Mononuclear cell (primary cell): ENCODE results near the gene ATAD1. TPM values are rescaled to one million over a fixed set of nuclear protein-coding genes. Genes with fewer than 3 reads are reported as not detected.
"Not testable (repeated sequence)": the region's sequence is repeated elsewhere in the genome, so short reads cannot be mapped to it uniquely, and the experiment has no call there.

Experiments used
- H3K27me3 ChIP-seq: 2 replicates; pipeline ENCODE4 v1.6.0; 2011; ENCODE audit warnings: low read length, control low read depth; ENCODE audit not compliant: insufficient read depth
- H3K4me1 ChIP-seq: 2 replicates; pipeline ENCODE4 v1.5.1; 2011; ENCODE audit warnings: mild to moderate bottlenecking, low read length, control low read depth; ENCODE audit not compliant: insufficient read depth
- H3K4me3 ChIP-seq: 2 replicates; pipeline ENCODE4 v1.5.1; 2011; ENCODE audit warnings: mild to moderate bottlenecking, low read length, moderate library complexity
- H3K9me3 ChIP-seq: 2 replicates; pipeline ENCODE4 v1.5.1; 2011; ENCODE audit warnings: low read depth, mild to moderate bottlenecking, control low read depth, low read length
- total RNA-seq: library from RNA; depleted of rRNA; stranded (reverse); fragments of >200 nt; gene quantifications from one replicate; pipeline ENCODE4 v1.2.3, GENCODE V29; 2012

Gene ATAD1
- total RNA-seq, 1 donor = 63.8 TPM

- H3K27me3 ChIP-seq, H3K9me3 ChIP-seq, H3K4me1 ChIP-seq, H3K4me3 ChIP-seq: not testable (repeated sequence)
These were observed 37.2 kb upstream of the ATAD1 start for GRCh38 chr10:87855247-87855646.

GRCh38 chr10:87852089-87852488, 34.1 kb upstream of the ATAD1 start:
- Histone ChIP-seq H3K4me3 (no peak overlapping the region), H3K9me3 (no peaks in the 10 kb centered on the region), H3K27me3 (no peaks in the 10 kb centered on the region), H3K4me1 (peaks cover 4% of the 10 kb centered on the region)

GRCh38 chr10:87850742-87851205, 32.7 kb upstream of the ATAD1 start:
- Histone ChIP-seq H3K27me3 (no peaks in the 10 kb centered on the region), H3K4me3 (no peak overlapping the region), H3K9me3 (no peaks in the 10 kb centered on the region), H3K4me1 (peaks cover 4% of the 10 kb centered on the region)

- no peaks in the 10 kb centered on the region for H3K9me3 ChIP-seq
- no peak overlapping the region for H3K4me3 ChIP-seq
- H3K27me3 ChIP-seq = no peaks in the 10 kb centered on the region
- peaks cover 4% of the 10 kb centered on the region for H3K4me1 ChIP-seq
These were observed 31.0 kb upstream of the ATAD1 start for GRCh38 chr10:87849001-87849400.

- no peaks in the 10 kb centered on the region for H3K9me3 ChIP-seq
- H3K27me3 ChIP-seq = no peaks in the 10 kb centered on the region
- peaks cover 4% of the 10 kb centered on the region for H3K4me1 ChIP-seq
- H3K4me3 ChIP-seq = no peak overlapping the region
These were observed 29.5 kb upstream of the ATAD1 start for GRCh38 chr10:87847550-87847949.

GRCh38 chr10:87846711-87847110, 28.7 kb upstream of the ATAD1 start:
- not testable (repeated sequence) for H3K4me1 ChIP-seq, H3K4me3 ChIP-seq, H3K27me3 ChIP-seq, H3K9me3 ChIP-seq

GRCh38 chr10:87846023-87846422, 28.0 kb upstream of the ATAD1 start:
- Histone ChIP-seq H3K4me3 (no peak overlapping the region), H3K9me3 (no peaks in the 10 kb centered on the region)

GRCh38 chr10:87845624-87845998, 27.6 kb upstream of the ATAD1 start:
- Histone ChIP-seq H3K4me1 (peaks cover under 1% of the 10 kb centered on the region), H3K4me3 (no peak overlapping the region), H3K9me3 (no peaks in the 10 kb centered on the region), H3K27me3 (no peaks in the 10 kb centered on the region)

More at GRCh38 chr10:87846023-87846422, 28.0 kb upstream of the ATAD1 start:
- peaks cover 4% of the 10 kb centered on the region for H3K4me1 ChIP-seq
- H3K27me3 ChIP-seq = no peaks in the 10 kb centered on the region

- no peak overlapping the region for H3K4me3 ChIP-seq
- H3K4me1 ChIP-seq = no peaks in the 10 kb centered on the region
- no peaks in the 10 kb centered on the region for H3K27me3 ChIP-seq
- no peaks in the 10 kb centered on the region for H3K9me3 ChIP-seq
These were observed 27.0 kb upstream of the ATAD1 start for GRCh38 chr10:87844837-87845623.

- no peaks in the 10 kb centered on the region for H3K9me3 ChIP-seq
These were observed 25.7 kb upstream of the ATAD1 start for GRCh38 chr10:87843714-87844113.

GRCh38 chr10:87842776-87843497, 24.9 kb upstream of the ATAD1 start:
- Histone ChIP-seq H3K27me3 (no peaks in the 10 kb centered on the region), H3K9me3 (no peaks in the 10 kb centered on the region), H3K4me1 (no peaks in the 10 kb centered on the region), H3K4me3 (no peak overlapping the region)

More at GRCh38 chr10:87843714-87844113, 25.7 kb upstream of the ATAD1 start:
- Histone ChIP-seq H3K27me3 (no peaks in the 10 kb centered on the region), H3K4me1 (no peaks in the 10 kb centered on the region), H3K4me3 (no peak overlapping the region)

- Histone ChIP-seq H3K27me3 (no peaks in the 10 kb centered on the region), H3K9me3 (no peaks in the 10 kb centered on the region), H3K4me1 (no peaks in the 10 kb centered on the region), H3K4me3 (no peak overlapping the region)
These were observed 24.2 kb upstream of the ATAD1 start for GRCh38 chr10:87842220-87842641.

- Histone ChIP-seq H3K27me3 (no peaks in the 10 kb centered on the region), H3K4me1 (no peaks in the 10 kb centered on the region), H3K9me3 (no peaks in the 10 kb centered on the region), H3K4me3 (no peak overlapping the region)
These were observed 23.2 kb upstream of the ATAD1 start for GRCh38 chr10:87841186-87841585.

- Histone ChIP-seq H3K4me3 (no peak overlapping the region), H3K9me3 (no peaks in the 10 kb centered on the region), H3K27me3 (no peaks in the 10 kb centered on the region), H3K4me1 (no peaks in the 10 kb centered on the region)
These were observed 20.6 kb upstream of the ATAD1 start for GRCh38 chr10:87838650-87839049.

GRCh38 chr10:87837445-87837844, 19.4 kb upstream of the ATAD1 start:
- H3K4me3 ChIP-seq = no peak overlapping the region
- H3K27me3 ChIP-seq = no peaks in the 10 kb centered on the region
- no peaks in the 10 kb centered on the region for H3K9me3 ChIP-seq
- H3K4me1 ChIP-seq = no peaks in the 10 kb centered on the region
